Prostate gland (tissue), 2 donors: ENCODE results near the gene PIMREG. TPM values are rescaled to one million over a fixed set of nuclear protein-coding genes. Genes with fewer than 3 reads are reported as not detected.

Experiments
- DNase-seq: peaks from one replicate; pipeline ENCODE4 v3.0.0-alpha.2; 2019; ENCODE audit warnings: low spot score
- H3K27ac ChIP-seq, 2 donors: fragments of 200-600 bp; sonication (generic); 2 replicates each; pipeline ENCODE4 v1.5.1; 2017 to 2019
- H3K27me3 ChIP-seq: fragments of 200-600 bp; sonication (generic); replicated peaks from 2 replicates; pipeline ENCODE4 v1.5.1; 2019; ENCODE audit not compliant: insufficient read depth
- H3K36me3 ChIP-seq, 2 donors: fragments of 200-600 bp; sonication (generic); 1 replicate in 1 of 2; 2 replicates in 1 of 2; pipeline versions ENCODE4 v1.5.1 to v1.8.1; 2017 to 2019
- H3K4me1 ChIP-seq: fragments of 200-600 bp; sonication (generic); replicated peaks from 2 replicates; pipeline ENCODE4 v1.5.1; 2019
- H3K4me3 ChIP-seq, 2 donors: fragments of 200-600 bp; sonication (generic); 2 replicates each; pipeline ENCODE4 v1.5.1; 2017 to 2019
- H3K9me3 ChIP-seq: fragments of 200-600 bp; sonication (generic); 2 replicates; pipeline ENCODE4 v1.5.1; 2017
- POLR2A ChIP-seq: fragments of 450-650 bp; IDR thresholded peaks from one replicate; pipeline ENCODE4 v1.6.1; 2016; ENCODE audit warnings: antibody characterized with exemption, mild to moderate bottlenecking
- POLR2AphosphoS5 ChIP-seq: sonication (generic); formaldehyde crosslinking; IDR thresholded peaks from one replicate; pipeline ENCODE4 v1.6.1; 2017; ENCODE audit warnings: antibody characterized with exemption
- WGBS: methylation state at CpG from one replicate; pipeline ENCODE4 v1.1.5; 2018; 5-methylcytosine and 5-hydroxymethylcytosine counted together
- intact Hi-C: fragments of 100-400 bp; cut with DNase I; formaldehyde crosslinking; loops from one replicate; pipeline ENCODE4 v1.14.2; 2022
- total RNA-seq, 2 donors: library from RNA; depleted of rRNA; stranded (reverse); fragments of >200 nt; gene quantifications; one replicate each; pipeline ENCODE4 v1.1.0, GENCODE V29; 2016
- TF ChIP-seq, protein P1 (sequence below), 4 experiments: fragments of 200-600 bp in 2 of 4; fragments of 450-650 bp in 2 of 4; sonication (generic) in 2 of 4; IDR thresholded peaks; 1 replicate in 3 of 4; 2 replicates in 1 of 4; pipeline ENCODE4 v1.5.1; 2016 to 2019; ENCODE audit warnings: antibody characterized with exemption in 4 of 4, mild to moderate bottlenecking in 2 of 4, moderate library complexity in 2 of 4

PIMREG gene
- total RNA-seq, 2 donors from 2014 or later = 0.45 to 4.9 TPM

DNA sequence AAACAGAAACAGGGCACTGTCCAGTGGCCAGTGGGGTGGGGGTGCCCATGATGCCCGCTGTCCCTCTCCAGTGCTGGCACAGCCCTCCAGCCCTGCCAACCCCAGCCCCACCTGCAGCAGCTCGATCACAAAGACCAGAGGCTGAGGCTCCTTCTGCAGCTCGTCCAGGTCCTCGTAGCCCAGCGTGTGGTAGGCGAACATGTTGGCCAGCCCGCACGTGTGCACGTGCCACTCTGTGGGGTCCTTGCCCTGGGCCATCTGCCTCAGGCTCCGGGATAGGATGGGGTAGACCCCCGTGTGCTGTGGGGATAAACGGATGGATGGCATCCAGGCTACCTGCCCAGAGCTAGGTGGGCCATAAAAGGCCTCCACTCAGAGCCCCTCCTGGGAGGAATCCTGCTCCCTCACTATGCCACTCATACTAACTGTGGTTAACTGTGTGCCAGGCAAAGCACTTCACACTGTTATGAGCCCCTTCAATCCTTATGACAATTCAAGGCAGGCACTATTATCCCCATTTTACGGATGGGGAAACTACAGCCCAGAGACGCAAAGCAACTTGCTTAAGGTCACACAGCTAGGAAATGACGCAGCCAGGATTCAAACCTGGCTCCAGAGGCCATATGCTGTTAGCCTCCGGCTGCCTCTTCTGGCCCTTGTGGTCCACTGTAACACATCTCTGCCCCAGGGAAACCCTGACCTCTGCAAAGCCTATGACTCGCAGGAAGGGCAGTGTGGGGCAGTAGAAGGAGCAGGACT is 15.9 kb upstream of the PIMREG start:
- no peak overlapping the region for H3K27ac ChIP-seq
- no peaks in the 10 kb centered on the region for H3K27me3 ChIP-seq
- DNase-seq = no peak
- 88% methylated on average over 14 of the region's 17 CpGs for WGBS
- no peak overlapping the region for H3K4me3 ChIP-seq
- intact Hi-C loops = no loop called here
- H3K9me3 ChIP-seq = no peaks in the 10 kb centered on the region
- no peaks in the 10 kb centered on the region for H3K4me1 ChIP-seq
- TF ChIP-seq, protein P1, sequence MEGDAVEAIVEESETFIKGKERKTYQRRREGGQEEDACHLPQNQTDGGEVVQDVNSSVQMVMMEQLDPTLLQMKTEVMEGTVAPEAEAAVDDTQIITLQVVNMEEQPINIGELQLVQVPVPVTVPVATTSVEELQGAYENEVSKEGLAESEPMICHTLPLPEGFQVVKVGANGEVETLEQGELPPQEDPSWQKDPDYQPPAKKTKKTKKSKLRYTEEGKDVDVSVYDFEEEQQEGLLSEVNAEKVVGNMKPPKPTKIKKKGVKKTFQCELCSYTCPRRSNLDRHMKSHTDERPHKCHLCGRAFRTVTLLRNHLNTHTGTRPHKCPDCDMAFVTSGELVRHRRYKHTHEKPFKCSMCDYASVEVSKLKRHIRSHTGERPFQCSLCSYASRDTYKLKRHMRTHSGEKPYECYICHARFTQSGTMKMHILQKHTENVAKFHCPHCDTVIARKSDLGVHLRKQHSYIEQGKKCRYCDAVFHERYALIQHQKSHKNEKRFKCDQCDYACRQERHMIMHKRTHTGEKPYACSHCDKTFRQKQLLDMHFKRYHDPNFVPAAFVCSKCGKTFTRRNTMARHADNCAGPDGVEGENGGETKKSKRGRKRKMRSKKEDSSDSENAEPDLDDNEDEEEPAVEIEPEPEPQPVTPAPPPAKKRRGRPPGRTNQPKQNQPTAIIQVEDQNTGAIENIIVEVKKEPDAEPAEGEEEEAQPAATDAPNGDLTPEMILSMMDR (IDR thresholded peaks at IDR 0.05) = no peak
- no peak for TF ChIP-seq POLR2AphosphoS5
- TF ChIP-seq POLR2A = no peak
- no peaks in the 10 kb centered on the region for H3K36me3 ChIP-seq

DNA sequence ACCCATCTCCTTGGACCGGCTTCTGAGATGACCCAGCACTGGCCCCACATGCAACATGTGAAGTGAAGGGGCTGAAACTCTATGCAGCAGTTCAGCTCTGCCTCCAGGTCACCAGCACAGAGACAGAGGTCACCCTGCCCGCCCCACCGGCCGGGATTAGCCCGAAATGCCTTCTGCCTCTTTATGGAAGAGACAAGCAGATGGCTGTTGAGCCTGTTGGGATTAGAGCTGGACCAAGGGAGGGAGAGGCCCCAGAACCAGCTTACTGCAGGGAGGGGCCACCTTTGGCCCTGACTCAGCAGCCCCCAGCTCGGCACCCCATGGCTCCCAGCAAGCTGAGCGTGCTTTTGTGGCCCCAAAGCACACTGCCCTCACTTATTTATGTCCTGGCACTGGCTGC is 15.0 kb upstream of the PIMREG start:
- Histone ChIP-seq H3K27me3 (no peaks in the 10 kb centered on the region), H3K4me3 (no peak overlapping the region), H3K9me3 (no peaks in the 10 kb centered on the region), H3K27ac (no peak overlapping the region), H3K4me1 (no peaks in the 10 kb centered on the region), H3K36me3 (no peaks in the 10 kb centered on the region)
- intact Hi-C loops = no loop called here
- WGBS = 90% methylated on average over 3 of the region's 7 CpGs
- no peak for DNase-seq
- TF ChIP-seq, protein P1 (IDR thresholded peaks at IDR 0.05) = no peak
- TF ChIP-seq POLR2AphosphoS5 (no peak), POLR2A (no peak)

DNA sequence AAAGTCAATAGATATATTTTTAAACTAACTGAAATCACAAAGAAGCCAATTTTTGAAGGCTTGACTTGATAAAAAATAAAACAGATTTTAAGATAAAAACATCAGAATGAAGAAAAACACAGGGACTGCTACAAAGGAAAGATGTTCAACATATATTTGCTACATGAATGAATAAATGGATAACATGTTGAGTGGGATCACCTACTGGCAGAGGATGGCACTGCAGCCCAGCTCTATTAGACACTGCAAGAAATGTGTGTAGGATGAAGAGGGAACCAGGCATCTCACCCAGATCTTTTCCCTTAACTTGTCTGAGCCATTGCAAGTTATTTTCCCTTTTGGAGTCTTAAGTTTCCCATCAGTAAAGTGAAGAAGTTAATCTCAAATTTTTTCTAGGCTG is 13.5 kb upstream of the PIMREG start:
- Histone ChIP-seq H3K4me1 (no peaks in the 10 kb centered on the region), H3K9me3 (no peaks in the 10 kb centered on the region), H3K36me3 (no peaks in the 10 kb centered on the region), H3K27ac (no peak overlapping the region), H3K27me3 (no peaks in the 10 kb centered on the region), H3K4me3 (no peak overlapping the region)
- intact Hi-C loops = no loop called here
- no peak for DNase-seq
- TF ChIP-seq, protein P1 (IDR thresholded peaks at IDR 0.05) = peak in 1 of 4 experiments; percentile 5
- no peak for TF ChIP-seq POLR2AphosphoS5

DNA sequence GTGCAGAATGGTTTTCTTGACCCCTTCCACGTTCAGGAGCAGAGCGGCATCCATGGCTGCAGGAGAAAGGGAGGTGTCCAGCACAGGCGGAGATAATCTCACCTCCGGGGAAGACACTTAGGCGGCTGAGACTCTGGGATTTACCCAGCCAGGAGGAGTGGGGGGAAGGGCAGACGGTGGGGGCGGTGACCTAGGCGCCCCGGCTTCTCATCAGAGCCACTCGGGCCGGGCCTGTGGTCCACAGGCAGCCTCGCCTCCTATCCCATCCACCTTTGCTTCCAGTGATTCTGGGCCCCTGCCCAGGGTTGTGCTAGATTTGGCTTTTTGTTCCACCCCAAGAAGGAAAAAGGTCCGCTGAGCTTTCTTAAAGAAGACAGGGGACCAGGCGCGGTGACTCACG is 9.2 kb upstream of the PIMREG start, which contains the start of gene AIPL1:
AIPL1 (minus strand) TSS at position 71 of the 400 bp plus-strand sequence; CDS start at position 54, 17 bp downstream.
- H3K4me3 ChIP-seq = no peak within 1 kb of the TSS
- 82% methylated on average over 16 of the region's 16 CpGs for WGBS
- no peaks in the 10 kb centered on the region for H3K4me1 ChIP-seq
- no peak within 1 kb of the TSS for H3K27ac ChIP-seq
- no peak for DNase-seq
- intact Hi-C loops = no loop called here
- no peaks in the 10 kb centered on the region for H3K27me3 ChIP-seq
- TF ChIP-seq, protein P1 (IDR thresholded peaks at IDR 0.05) = no peak
- no peak for TF ChIP-seq POLR2AphosphoS5
- TF ChIP-seq POLR2A = no peak
- H3K36me3 ChIP-seq = no peaks in the 10 kb centered on the region
- H3K9me3 ChIP-seq = no peaks in the 10 kb centered on the region

DNA sequence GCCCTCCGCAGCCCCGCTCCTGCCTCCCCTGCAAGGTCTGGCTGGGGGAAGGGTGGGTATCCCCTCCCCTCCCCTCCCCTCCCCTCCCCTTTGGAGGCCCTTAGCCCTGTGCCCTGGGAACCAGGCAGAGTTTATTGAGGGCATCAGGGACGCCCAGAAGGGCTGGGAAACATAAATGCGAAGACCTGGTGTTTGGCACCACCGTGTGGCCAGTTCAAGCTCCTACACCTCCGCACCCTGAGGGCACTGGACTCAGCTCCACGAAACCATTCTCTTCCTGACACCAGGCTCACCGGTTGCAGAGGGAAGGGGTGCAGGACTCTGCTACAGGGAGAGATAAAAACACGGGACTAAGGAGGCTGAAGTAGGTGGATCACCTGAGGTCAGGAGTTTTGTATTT is 8.3 kb upstream of the PIMREG start:
- 13% methylated on average over 9 of the region's 9 CpGs for WGBS
- H3K27me3 ChIP-seq = no peaks in the 10 kb centered on the region
- H3K27ac ChIP-seq = no peak overlapping the region
- TF ChIP-seq POLR2AphosphoS5 = no peak
- TF ChIP-seq, protein P1 (IDR thresholded peaks at IDR 0.05) = peak; percentile 58 to 75 (median 67)
- intact Hi-C loops = no loop called here
- DNase-seq = peak; percentile 53
- H3K4me3 ChIP-seq = no peak overlapping the region
- no peaks in the 10 kb centered on the region for H3K9me3 ChIP-seq
- no peaks in the 10 kb centered on the region for H3K36me3 ChIP-seq
- no peaks in the 10 kb centered on the region for H3K4me1 ChIP-seq
